Pancreas (tissue), 10 donors: ENCODE measurements around the gene WWP2. TPM values are rescaled to one million over a fixed set of nuclear protein-coding genes. Genes with fewer than 3 reads are reported as not detected.

Experiments used
- ATAC-seq, 4 donors: fragments of 200-7000 bp; cut with Tn5 transposase; one replicate each; pipeline versions ENCODE4 v1.8.0 to v1.9.1; 2020; ENCODE audit warnings: mild to moderate bottlenecking in 4 of 4, moderate library complexity in 4 of 4
- DNase-seq, 6 donors: peaks; one replicate each; pipeline ENCODE4 v3.0.0-alpha.2; 2020
- FAIRE-seq: peaks from 2 replicates; lab custom pipeline; 2012; peaks lifted over from hg19 to GRCh38; lab: Jason Lieb, UNC
- H3K27ac ChIP-seq, 4 donors: fragments of 200-600 bp; sonication (generic); 1 replicate in 3 of 4; 2 replicates in 1 of 4; pipeline versions ENCODE4 v1.5.0 to v1.8.0; 2020
- H3K27me3 ChIP-seq, 4 donors: fragments of 200-600 bp; one replicate each; pipeline ENCODE4 v1.8.0; 2021
- H3K36me3 ChIP-seq, 3 donors: fragments of 200-600 bp; sonication (generic) in 1 of 3; one replicate each; pipeline versions ENCODE4 v1.5.0 to v1.8.0; 2020 to 2021
- H3K4me1 ChIP-seq, 3 donors: fragments of 200-600 bp; one replicate each; pipeline ENCODE4 v1.8.0; 2021
- H3K4me3 ChIP-seq, 4 donors: fragments of 200-600 bp; sonication (generic) in 2 of 4; one replicate each; pipeline versions ENCODE4 v1.5.0 to v1.8.0; 2020 to 2021
- H3K9me3 ChIP-seq, 4 donors: fragments of 200-600 bp; one replicate each; pipeline ENCODE4 v1.8.0; 2021
- CTCF ChIP-seq, 4 donors: fragments of 200-600 bp; sonication (generic) in 3 of 4; IDR thresholded peaks; one replicate each; pipeline versions ENCODE4 v1.5.0 to v1.8.0; 2021; ENCODE audit warnings: antibody characterized with exemption in 4 of 4
- WGBS, 2 donors: extraction: QIAGEN DNeasy Blood & Tissue Kit; methylation state at CpG; one replicate each; pipeline ENCODE4 v1.1.7; 2013; 5-methylcytosine and 5-hydroxymethylcytosine counted together
- intact Hi-C, 3 donors: fragments of 100-400 bp; cut with DNase I; formaldehyde crosslinking; loops; one replicate each; pipeline versions ENCODE4 v1.11.1 to v1.14.2; 2022
- polyA plus RNA-seq, 2 donors: library from polyadenylated mRNA; stranded (reverse); fragments of 200-250 nt; gene quantifications; one replicate each; pipeline ENCODE4 v1.2.3, GENCODE V29; 2013
- total RNA-seq, 6 donors: library from RNA; stranded (reverse); fragmentation: NEBNext Ultra II Directional in 4 of 6; extraction: Animal tissue kit (Norgen Biotek cat#: 25700) in 4 of 6; gene quantifications; one replicate each; pipeline versions ENCODE4 v1.2.1 to v1.2.4, GENCODE V29; 2021 to 2023
- donor health status: healthy with polysubstance abuse.
- donor health status: DM: no; HTN: no; CAD: no; lungs with moderate emphysema.
- donor health status: DM: no; HTN: no; CAD: no.
- donor health status: control.
- donor health status: control.
- donor health status: Bipolar disorder and iron deficiency.
- donor health status: DM: yes; HTN: yes; CAD: no.
- donor health status: DM: no; HTN: no; CAD: no.
- donor health status: DM: no; HTN: no; CAD: no.
- donor health status: DM: yes; HTN: yes; CAD: no.

WWP2 gene
- total and polyA plus RNA-seq, 8 donors: 27.4 to 50.4 (median 35.4) TPM

- no peaks in the 10 kb centered on the region for H3K4me1 ChIP-seq
- intact Hi-C loops: no loop called here
- no peaks in the 10 kb centered on the region for H3K9me3 ChIP-seq
- DNase-seq (no peak), ATAC-seq (no peak), FAIRE-seq (no peak)
- 95 to 97% methylated on average over 15 of the region's 15 CpGs for WGBS, 2 donors
- H3K27me3 ChIP-seq: no peaks in the 10 kb centered on the region
- TF ChIP-seq CTCF (IDR thresholded peaks at IDR 0.05): no peak
- H3K27ac ChIP-seq: no peak overlapping the region
- peaks cover 3 to 16% (median 5%) of the 10 kb centered on the region in 3 donors for H3K36me3 ChIP-seq
- no peak overlapping the region for H3K4me3 ChIP-seq
Measured at GRCh38 chr16:69871708-69872107, 109.6 kb downstream of the WWP2 start.

- TF ChIP-seq CTCF (IDR thresholded peaks at IDR 0.05): no peak
- intact Hi-C loops: no loop called here
- Histone ChIP-seq H3K4me1 (no peaks in the 10 kb centered on the region), H3K27me3 (no peaks in the 10 kb centered on the region), H3K27ac (no peak overlapping the region), H3K36me3 (peaks cover 5 to 20% (median 8%) of the 10 kb centered on the region in 3 donors), H3K9me3 (no peaks in the 10 kb centered on the region), H3K4me3 (no peak overlapping the region)
- WGBS, 2 donors: 94% methylated on average over 7 of the region's 7 CpGs
- ATAC-seq (no peak), FAIRE-seq (no peak), DNase-seq (no peak)
Measured at GRCh38 chr16:69872888-69873287, 110.8 kb downstream of the WWP2 start.

- no peak for TF ChIP-seq CTCF (IDR thresholded peaks at IDR 0.05)
- no peak for DNase-seq
- H3K36me3 ChIP-seq: peaks cover 5 to 23% (median 8%) of the 10 kb centered on the region in 3 donors
- no peaks in the 10 kb centered on the region for H3K27me3 ChIP-seq
- H3K27ac ChIP-seq: no peak overlapping the region
- intact Hi-C loops: no loop called here
- H3K4me1 ChIP-seq: no peaks in the 10 kb centered on the region
- H3K4me3 ChIP-seq: no peak overlapping the region
- H3K9me3 ChIP-seq: no peaks in the 10 kb centered on the region
- no peak for FAIRE-seq
- 61 to 68% methylated on average over 3 of the region's 3 CpGs for WGBS, 2 donors
- ATAC-seq: no peak
Measured at GRCh38 chr16:69873783-69874182, 111.7 kb downstream of the WWP2 start.

- 89 to 92% methylated on average over 8 of the region's 8 CpGs for WGBS, 2 donors
- no peak for TF ChIP-seq CTCF (IDR thresholded peaks at IDR 0.05)
- intact Hi-C loops: no loop called here
- DNase-seq (no peak), ATAC-seq (no peak), FAIRE-seq (no peak)
- Histone ChIP-seq H3K9me3 (no peaks in the 10 kb centered on the region), H3K36me3 (peaks cover 5 to 26% (median 8%) of the 10 kb centered on the region in 3 donors), H3K4me3 (no peak overlapping the region), H3K27me3 (no peaks in the 10 kb centered on the region), H3K4me1 (no peaks in the 10 kb centered on the region), H3K27ac (no peak overlapping the region)
Measured at GRCh38 chr16:69874271-69874670, 112.1 kb downstream of the WWP2 start.

GRCh38 chr16:69880640-69881133, 118.6 kb downstream of the WWP2 start:
- TF ChIP-seq CTCF (IDR thresholded peaks at IDR 0.05): no peak
- 95 to 97% methylated on average over 10 of the region's 10 CpGs for WGBS, 2 donors
- no peak for FAIRE-seq
- Histone ChIP-seq H3K27ac (no peak overlapping the region), H3K4me1 (no peaks in the 10 kb centered on the region), H3K27me3 (no peaks in the 10 kb centered on the region), H3K9me3 (no peaks in the 10 kb centered on the region), H3K4me3 (no peak overlapping the region), H3K36me3 (peaks cover 0 to 14% (median 6%) of the 10 kb centered on the region in 3 donors)
- no peak for DNase-seq
- intact Hi-C loops: no loop called here
- no peak for ATAC-seq
